NB4 (cell line): Measurements from ENCODE around the gene PKM.

ENCODE experiments used
- DNase-seq: peaks from one replicate; pipeline ENCODE4 v3.0.0; 2010; ENCODE audit warnings: low read depth
- H3K4me3 ChIP-seq: one replicate; pipeline ENCODE4 v1.5.1; 2011; ENCODE audit warnings: mild to moderate bottlenecking, low read depth, low read length, moderate library complexity
- CTCF ChIP-seq: IDR thresholded peaks from one replicate; pipeline ENCODE4 v1.5.1; 2012; ENCODE audit warnings: low read depth, low read length
- MAX ChIP-seq: IDR thresholded peaks from 2 replicates; pipeline ENCODE4 v1.6.1; 2011; ENCODE audit warnings: low read depth, low read length
- MYC ChIP-seq: IDR thresholded peaks from 2 replicates; pipeline ENCODE4 v1.6.1; 2011; ENCODE audit warnings: low read depth, low read length
- POLR2A ChIP-seq: IDR thresholded peaks from 2 replicates; pipeline ENCODE4 v1.6.1; 2011; ENCODE audit warnings: mild to moderate bottlenecking; ENCODE audit not compliant: insufficient read length; ENCODE audit errors: extremely low read depth

Gene PKM

GRCh38 chr15:72155003-72155621, 75.9 kb downstream of the PKM start:
- TF ChIP-seq MAX (no peak), MYC (no peak), POLR2A (no peak), CTCF (no peak)
- H3K4me3 ChIP-seq = no peak overlapping the region
- DNase-seq = no peak

GRCh38 chr15:72154316-72154715, 76.7 kb downstream of the PKM start:
- TF ChIP-seq MYC (no peak), POLR2A (no peak), CTCF (no peak), MAX (no peak)
- no peak for DNase-seq
- H3K4me3 ChIP-seq = no peak overlapping the region

- DNase-seq = no peak
- H3K4me3 ChIP-seq = no peak overlapping the region
- TF ChIP-seq POLR2A (no peak), CTCF (no peak), MAX (no peak), MYC (no peak)
Measured at GRCh38 chr15:72153269-72154000, 77.6 kb downstream of the PKM start.
